Mesenchymal stem cell (in vitro differentiated cells and primary cell): ENCODE data around the gene LAMC1. TPM values are rescaled to one million over a fixed set of nuclear protein-coding genes. Genes with fewer than 3 reads are reported as not detected.

Source experiments
- DNase-seq: peaks from one replicate; pipeline ENCODE4 v3.0.0-alpha.2; 2013
- H2AFZ ChIP-seq: one replicate; pipeline ENCODE4 v1.6.1; 2013; ENCODE audit warnings: low read depth, mild to moderate bottlenecking, control low read depth, inconsistent platforms, low read length, moderate library complexity
- H2AK5ac ChIP-seq: 2 replicates; pipeline ENCODE4 v1.6.1; 2013; ENCODE audit warnings: low read length, moderate library complexity, mild to moderate bottlenecking, inconsistent platforms; ENCODE audit not compliant: severe bottlenecking
- H2BK120ac ChIP-seq: one replicate; pipeline ENCODE4 v1.6.1; 2013; ENCODE audit warnings: low read depth, mild to moderate bottlenecking, inconsistent platforms, low read length, moderate library complexity
- H2BK12ac ChIP-seq, 2 experiments: one replicate each; pipeline ENCODE4 v1.6.1; 2013; ENCODE audit warnings: inconsistent platforms in 2 of 2, low read length in 2 of 2, mild to moderate bottlenecking in 2 of 2, moderate library complexity in 2 of 2, control low read depth in 1 of 2
- H2BK15ac ChIP-seq: one replicate; pipeline ENCODE4 v1.6.1; 2013; ENCODE audit warnings: mild to moderate bottlenecking, low read depth, inconsistent platforms; ENCODE audit not compliant: poor library complexity, severe bottlenecking
- H2BK5ac ChIP-seq: 2 replicates; pipeline ENCODE4 v1.6.1; 2013; ENCODE audit warnings: low read depth, mild to moderate bottlenecking, low read length, control low read depth, inconsistent platforms; ENCODE audit not compliant: poor library complexity, severe bottlenecking
- H3K14ac ChIP-seq, 2 experiments: one replicate each; pipeline ENCODE4 v1.6.1; 2013; ENCODE audit warnings: inconsistent platforms in 2 of 2, low read length in 2 of 2, control low read depth in 1 of 2, mild to moderate bottlenecking in 1 of 2, moderate library complexity in 1 of 2
- H3K18ac ChIP-seq, 2 experiments: one replicate each; pipeline ENCODE4 v1.6.1; 2013; ENCODE audit warnings: inconsistent platforms in 2 of 2, low read length in 2 of 2, control low read depth in 1 of 2, low read depth in 1 of 2, mild to moderate bottlenecking in 1 of 2
- H3K23ac ChIP-seq, 2 experiments: one replicate each; pipeline ENCODE4 v1.6.1; 2013; ENCODE audit warnings: inconsistent platforms in 2 of 2, low read length in 2 of 2, mild to moderate bottlenecking in 2 of 2, moderate library complexity in 2 of 2, control low read depth in 1 of 2
- H3K27ac ChIP-seq: 2 replicates; pipeline ENCODE4 v1.5.1; 2013; ENCODE audit warnings: mild to moderate bottlenecking, moderate library complexity, low read length, control low read depth, inconsistent platforms; ENCODE audit not compliant: poor library complexity, severe bottlenecking
- H3K27me3 ChIP-seq, 2 experiments: 2 replicates each; pipeline versions ENCODE4 v1.6.1 to v1.7.0; 2013; ENCODE audit warnings: low read length in 2 of 2, mild to moderate bottlenecking in 2 of 2, moderate library complexity in 2 of 2, control low read depth in 1 of 2, inconsistent platforms in 1 of 2; ENCODE audit not compliant: control insufficient read depth in 1 of 2, insufficient read depth in 1 of 2
- H3K36me3 ChIP-seq, 2 experiments: 2 replicates each; pipeline versions ENCODE4 v1.6.1 to v1.7.0; 2013; ENCODE audit warnings: low read length in 2 of 2, control low read depth in 1 of 2, inconsistent platforms in 1 of 2, low read depth in 1 of 2, mild to moderate bottlenecking in 1 of 2; ENCODE audit not compliant: insufficient read depth in 2 of 2, control insufficient read depth in 1 of 2
- H3K4ac ChIP-seq, 2 experiments: one replicate each; pipeline ENCODE4 v1.6.1; 2013; ENCODE audit warnings: inconsistent platforms in 2 of 2, low read length in 2 of 2, mild to moderate bottlenecking in 2 of 2, moderate library complexity in 2 of 2, control low read depth in 1 of 2, low read depth in 1 of 2
- H3K4me1 ChIP-seq: 2 replicates; pipeline ENCODE4 v1.6.1; 2013; ENCODE audit warnings: low read depth, low read length, control low read depth; ENCODE audit not compliant: control insufficient read depth, insufficient read depth
- H3K4me2 ChIP-seq: 2 replicates; pipeline ENCODE4 v1.6.1; 2013; ENCODE audit warnings: low read length, mild to moderate bottlenecking, inconsistent platforms; ENCODE audit not compliant: poor library complexity, severe bottlenecking
- H3K4me3 ChIP-seq, 2 experiments: 2 replicates each; pipeline versions ENCODE4 v1.5.1 to v1.7.0; 2013; ENCODE audit warnings: low read length in 2 of 2, mild to moderate bottlenecking in 2 of 2, control low read depth in 1 of 2, low read depth in 1 of 2; ENCODE audit not compliant: insufficient read depth in 1 of 2
- H3K79me1 ChIP-seq: replicated peaks from 2 replicates; pipeline ENCODE4 v1.6.1; 2013; ENCODE audit warnings: mild to moderate bottlenecking, control low read depth, low read length, inconsistent platforms; ENCODE audit not compliant: poor library complexity, severe bottlenecking
- H3K9ac ChIP-seq: 2 replicates; pipeline ENCODE4 v1.7.0; 2013; ENCODE audit warnings: mild to moderate bottlenecking, low read length, moderate library complexity
- H3K9me3 ChIP-seq: 2 replicates; pipeline ENCODE4 v1.7.0; 2013; ENCODE audit warnings: mild to moderate bottlenecking, low read length; ENCODE audit not compliant: control insufficient read depth
- H4K8ac ChIP-seq: one replicate; pipeline ENCODE4 v1.6.1; 2013; ENCODE audit warnings: inconsistent platforms, mild to moderate bottlenecking, low read length, moderate library complexity
- H4K91ac ChIP-seq: one replicate; pipeline ENCODE4 v1.6.1; 2013; ENCODE audit warnings: mild to moderate bottlenecking, low read length, inconsistent platforms
- WGBS: methylation state at CpG from one replicate; pipeline ENCODE4 v1.1.7; 2013; ENCODE audit warnings: mixed read lengths; 5-methylcytosine and 5-hydroxymethylcytosine counted together
- small RNA-seq: library from polyadenylated mRNA; stranded (forward); fragments of <200 nt; extraction: miRNeasy Mini kit (QIAGEN cat#:217004); gene quantifications from one replicate; pipeline ENCODE3, GENCODE V24; 2013; ENCODE audit warnings: low read depth

LAMC1 gene

GRCh38 chr1:183193963-183194525 is 170.8 kb downstream of the LAMC1 start:
- H3K4ac ChIP-seq = no peak overlapping the region
- no peak overlapping the region for H2BK12ac ChIP-seq
- WGBS = 100% methylated on average over 2 of the region's 4 CpGs
- H3K9ac ChIP-seq = no peak overlapping the region
- H2AFZ ChIP-seq = no peak overlapping the region
- no peak overlapping the region for H4K8ac ChIP-seq
- H3K27ac ChIP-seq = no peak overlapping the region
- no peak overlapping the region for H3K18ac ChIP-seq
- no peaks in the 10 kb centered on the region for H3K27me3 ChIP-seq
- no peak overlapping the region for H2BK5ac ChIP-seq
- no peaks in the 10 kb centered on the region for H3K9me3 ChIP-seq
- peaks cover 7% of the 10 kb centered on the region for H3K4me1 ChIP-seq
- no peak overlapping the region for H3K4me3 ChIP-seq
- no peak for DNase-seq
- no peak overlapping the region for H4K91ac ChIP-seq
- H3K23ac ChIP-seq = no peak overlapping the region
- H2BK120ac ChIP-seq = no peak overlapping the region
- no peak overlapping the region for H3K4me2 ChIP-seq
- no peak overlapping the region for H2AK5ac ChIP-seq
- H2BK15ac ChIP-seq = no peak overlapping the region
- H3K36me3 ChIP-seq = no peaks in the 10 kb centered on the region
- no peak overlapping the region for H3K14ac ChIP-seq
- H3K79me1 ChIP-seq = no peaks in the 10 kb centered on the region

GRCh38 chr1:183194527-183195141 is 171.4 kb downstream of the LAMC1 start:
- Histone ChIP-seq H3K23ac (no peak overlapping the region), H2BK15ac (no peak overlapping the region)

GRCh38 chr1:183195142-183195574 is 171.9 kb downstream of the LAMC1 start:
- Histone ChIP-seq H3K14ac (no peak overlapping the region), H4K91ac (no peak overlapping the region), H3K79me1 (no peaks in the 10 kb centered on the region), H3K27ac (no peak overlapping the region), H2BK12ac (no peak overlapping the region), H3K27me3 (no peaks in the 10 kb centered on the region), H3K9me3 (no peaks in the 10 kb centered on the region), H2AFZ (no peak overlapping the region), H2BK120ac (no peak overlapping the region), H4K8ac (no peak overlapping the region), H2BK5ac (no peak overlapping the region), H3K18ac (peak overlapping the region in 1 of 2 experiments; percentile 48), H2BK15ac (no peak overlapping the region), H3K4me2 (no peak overlapping the region), H3K4me1 (peaks cover 7% of the 10 kb centered on the region), H3K4me3 (no peak overlapping the region), H3K9ac (peak overlapping the region; percentile 27), H3K23ac (no peak overlapping the region), H3K4ac (no peak overlapping the region), H2AK5ac (peak overlapping the region; percentile 3), H3K36me3 (no peaks in the 10 kb centered on the region)
- WGBS = 46% methylated on average over 3 of the region's 3 CpGs
- DNase-seq = no peak

More at GRCh38 chr1:183194527-183195141, 171.4 kb downstream of the LAMC1 start:
- no peaks in the 10 kb centered on the region for H3K9me3 ChIP-seq
- H2AFZ ChIP-seq = no peak overlapping the region
- no peaks in the 10 kb centered on the region for H3K79me1 ChIP-seq
- no peak overlapping the region for H3K4ac ChIP-seq
- no peak overlapping the region for H2BK120ac ChIP-seq
- no peak overlapping the region for H4K91ac ChIP-seq
- H3K27ac ChIP-seq = no peak overlapping the region
- H3K18ac ChIP-seq = peak overlapping the region in 1 of 2 experiments; percentile 48
- no peak for DNase-seq
- H4K8ac ChIP-seq = no peak overlapping the region
- no peak overlapping the region for H2BK12ac ChIP-seq
- peak overlapping the region; percentile 3 for H2AK5ac ChIP-seq
- no peak overlapping the region for H3K9ac ChIP-seq
- WGBS = 96% methylated on average over 1 of the region's 1 CpG
- no peak overlapping the region for H3K4me2 ChIP-seq
- H2BK5ac ChIP-seq = no peak overlapping the region
- H3K4me1 ChIP-seq = peaks cover 7% of the 10 kb centered on the region
- no peaks in the 10 kb centered on the region for H3K36me3 ChIP-seq
- no peak overlapping the region for H3K4me3 ChIP-seq
- no peak overlapping the region for H3K14ac ChIP-seq
- no peaks in the 10 kb centered on the region for H3K27me3 ChIP-seq

Small RNAs within 50 kb of the gene (small RNA-seq; reads per million reads assigned to genes)
- not detected for gene RNU6-41P
